ENCODE measurements around the gene MYH14. TPM values are rescaled to one million over a fixed set of nuclear protein-coding genes. Genes with fewer than 3 reads are reported as not detected.

Gene MYH14
- total and polyA plus RNA-seq, 2 of the 13 experiments (the other 11 are each of a cell fraction or from before 2014, with no cell fraction given) = 5.5 to 5.8 TPM

DNA sequence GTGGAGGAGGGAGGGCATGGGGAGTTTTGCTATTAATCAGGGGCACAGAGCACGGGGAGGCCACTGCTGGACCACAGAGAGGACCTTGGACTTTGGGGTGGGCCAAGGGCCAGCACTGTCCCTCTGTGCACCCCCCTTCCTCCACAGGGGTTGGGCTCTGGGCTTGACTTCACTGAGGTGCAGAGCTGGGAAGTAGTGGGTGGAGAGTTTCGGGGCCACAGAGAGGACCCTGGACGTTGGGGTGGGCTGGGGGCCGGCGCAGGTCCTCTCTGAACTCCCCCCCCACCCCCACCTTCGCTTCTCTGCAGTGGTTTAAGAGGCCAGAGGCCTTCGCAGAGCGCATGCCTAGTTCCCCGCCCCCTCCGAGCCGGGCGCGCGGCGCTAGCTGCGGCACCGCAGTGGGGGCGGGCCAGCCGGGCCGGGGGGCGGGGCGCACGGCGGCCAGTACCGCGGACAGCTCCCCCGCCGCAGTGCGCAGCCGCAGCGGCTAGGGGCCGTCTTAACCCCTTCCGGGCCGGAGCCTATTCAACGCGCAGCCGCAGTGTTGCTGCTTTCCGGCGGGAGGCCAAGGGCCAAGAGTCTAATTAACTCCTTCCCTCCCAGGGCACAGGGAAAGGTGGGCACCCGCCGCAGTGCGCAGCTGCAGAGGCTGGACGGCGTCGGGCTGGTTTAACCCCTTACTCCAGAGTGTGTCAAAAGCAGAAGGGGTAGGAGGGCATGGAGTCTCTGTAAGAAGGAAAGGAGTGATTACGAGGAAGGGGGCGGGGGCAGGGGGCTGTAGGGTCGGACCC, 122.1 kb downstream of the MYH14 start (continued):
- TF ChIP-seq, protein P1, sequence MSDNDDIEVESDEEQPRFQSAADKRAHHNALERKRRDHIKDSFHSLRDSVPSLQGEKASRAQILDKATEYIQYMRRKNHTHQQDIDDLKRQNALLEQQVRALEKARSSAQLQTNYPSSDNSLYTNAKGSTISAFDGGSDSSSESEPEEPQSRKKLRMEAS (IDR thresholded peaks at IDR 0.05) = peak; percentile 68; the same call in 1 of the 2 replicates
- peak; percentile 45; the same call in 1 of the 2 replicates for TF ChIP-seq NCOR1 (IDR thresholded peaks at IDR 0.05; ENCODE audit: borderline replicate concordance, low read length)
- TF ChIP-seq, protein P2, sequence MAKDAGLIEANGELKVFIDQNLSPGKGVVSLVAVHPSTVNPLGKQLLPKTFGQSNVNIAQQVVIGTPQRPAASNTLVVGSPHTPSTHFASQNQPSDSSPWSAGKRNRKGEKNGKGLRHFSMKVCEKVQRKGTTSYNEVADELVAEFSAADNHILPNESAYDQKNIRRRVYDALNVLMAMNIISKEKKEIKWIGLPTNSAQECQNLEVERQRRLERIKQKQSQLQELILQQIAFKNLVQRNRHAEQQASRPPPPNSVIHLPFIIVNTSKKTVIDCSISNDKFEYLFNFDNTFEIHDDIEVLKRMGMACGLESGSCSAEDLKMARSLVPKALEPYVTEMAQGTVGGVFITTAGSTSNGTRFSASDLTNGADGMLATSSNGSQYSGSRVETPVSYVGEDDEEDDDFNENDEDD (CRISPR knock-in tag; IDR thresholded peaks at IDR 0.05; ENCODE audit: borderline replicate concordance) = 0 out of 2 replicates have a peak, but pooled peaks have one; percentile 26
- TF ChIP-seq ZNF776 (CRISPR knock-in tag; IDR thresholded peaks at IDR 0.05) = peak; percentile 89
- TF ChIP-seq MED13 (CRISPR knock-in tag; IDR thresholded peaks at IDR 0.05) = 0 out of 2 replicates have a peak, but pooled peaks have one; percentile 54
- peak; percentile 43; the same call in 1 of the 2 replicates for TF ChIP-seq ZFY (CRISPR knock-in tag; IDR thresholded peaks at IDR 0.05)
- 0 out of 2 replicates have a peak, but pooled peaks have one; percentile 5 for TF ChIP-seq BCL6 (CRISPR knock-in tag; IDR thresholded peaks at IDR 0.05)
- peak; percentile 77 for TF ChIP-seq ZNF296 (CRISPR knock-in tag; conservative IDR thresholded peaks at IDR 0.05)
- TF ChIP-seq ZNF589 (CRISPR knock-in tag; conservative IDR thresholded peaks at IDR 0.05) = 0 out of 2 replicates have a peak, but pooled peaks have one; percentile 62
- TF ChIP-seq, protein P3, sequence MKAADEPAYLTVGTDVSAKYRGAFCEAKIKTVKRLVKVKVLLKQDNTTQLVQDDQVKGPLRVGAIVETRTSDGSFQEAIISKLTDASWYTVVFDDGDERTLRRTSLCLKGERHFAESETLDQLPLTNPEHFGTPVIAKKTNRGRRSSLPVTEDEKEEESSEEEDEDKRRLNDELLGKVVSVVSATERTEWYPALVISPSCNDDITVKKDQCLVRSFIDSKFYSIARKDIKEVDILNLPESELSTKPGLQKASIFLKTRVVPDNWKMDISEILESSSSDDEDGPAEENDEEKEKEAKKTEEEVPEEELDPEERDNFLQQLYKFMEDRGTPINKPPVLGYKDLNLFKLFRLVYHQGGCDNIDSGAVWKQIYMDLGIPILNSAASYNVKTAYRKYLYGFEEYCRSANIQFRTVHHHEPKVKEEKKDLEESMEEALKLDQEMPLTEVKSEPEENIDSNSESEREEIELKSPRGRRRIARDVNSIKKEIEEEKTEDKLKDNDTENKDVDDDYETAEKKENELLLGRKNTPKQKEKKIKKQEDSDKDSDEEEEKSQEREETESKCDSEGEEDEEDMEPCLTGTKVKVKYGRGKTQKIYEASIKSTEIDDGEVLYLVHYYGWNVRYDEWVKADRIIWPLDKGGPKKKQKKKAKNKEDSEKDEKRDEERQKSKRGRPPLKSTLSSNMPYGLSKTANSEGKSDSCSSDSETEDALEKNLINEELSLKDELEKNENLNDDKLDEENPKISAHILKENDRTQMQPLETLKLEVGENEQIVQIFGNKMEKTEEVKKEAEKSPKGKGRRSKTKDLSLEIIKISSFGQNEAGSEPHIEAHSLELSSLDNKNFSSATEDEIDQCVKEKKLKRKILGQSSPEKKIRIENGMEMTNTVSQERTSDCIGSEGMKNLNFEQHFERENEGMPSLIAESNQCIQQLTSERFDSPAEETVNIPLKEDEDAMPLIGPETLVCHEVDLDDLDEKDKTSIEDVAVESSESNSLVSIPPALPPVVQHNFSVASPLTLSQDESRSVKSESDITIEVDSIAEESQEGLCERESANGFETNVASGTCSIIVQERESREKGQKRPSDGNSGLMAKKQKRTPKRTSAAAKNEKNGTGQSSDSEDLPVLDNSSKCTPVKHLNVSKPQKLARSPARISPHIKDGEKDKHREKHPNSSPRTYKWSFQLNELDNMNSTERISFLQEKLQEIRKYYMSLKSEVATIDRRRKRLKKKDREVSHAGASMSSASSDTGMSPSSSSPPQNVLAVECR (CRISPR knock-in tag; IDR thresholded peaks at IDR 0.05; ENCODE audit: borderline replicate concordance) = peak; percentile 78
- TF ChIP-seq, protein P4, sequence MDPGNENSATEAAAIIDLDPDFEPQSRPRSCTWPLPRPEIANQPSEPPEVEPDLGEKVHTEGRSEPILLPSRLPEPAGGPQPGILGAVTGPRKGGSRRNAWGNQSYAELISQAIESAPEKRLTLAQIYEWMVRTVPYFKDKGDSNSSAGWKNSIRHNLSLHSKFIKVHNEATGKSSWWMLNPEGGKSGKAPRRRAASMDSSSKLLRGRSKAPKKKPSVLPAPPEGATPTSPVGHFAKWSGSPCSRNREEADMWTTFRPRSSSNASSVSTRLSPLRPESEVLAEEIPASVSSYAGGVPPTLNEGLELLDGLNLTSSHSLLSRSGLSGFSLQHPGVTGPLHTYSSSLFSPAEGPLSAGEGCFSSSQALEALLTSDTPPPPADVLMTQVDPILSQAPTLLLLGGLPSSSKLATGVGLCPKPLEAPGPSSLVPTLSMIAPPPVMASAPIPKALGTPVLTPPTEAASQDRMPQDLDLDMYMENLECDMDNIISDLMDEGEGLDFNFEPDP (CRISPR knock-in tag; conservative IDR thresholded peaks at IDR 0.05) = no peak
- TF ChIP-seq JUND (CRISPR knock-in tag; IDR thresholded peaks at IDR 0.05) = 0 out of 2 replicates have a peak, but pooled peaks have one; percentile 16
- TF ChIP-seq, protein P5, sequence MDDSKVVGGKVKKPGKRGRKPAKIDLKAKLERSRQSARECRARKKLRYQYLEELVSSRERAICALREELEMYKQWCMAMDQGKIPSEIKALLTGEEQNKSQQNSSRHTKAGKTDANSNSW (CRISPR knock-in tag; IDR thresholded peaks at IDR 0.05; ENCODE audit: borderline replicate concordance) = no peak
- TF ChIP-seq ETV5 (CRISPR knock-in tag; IDR thresholded peaks at IDR 0.05; ENCODE audit: borderline replicate concordance) = peak; percentile 32; the same call in 1 of the 2 replicates
- peak; percentile 71 for TF ChIP-seq ZNF350 (CRISPR knock-in tag; IDR thresholded peaks at IDR 0.05; ENCODE audit: borderline replicate concordance, low read depth)
- no peak for TF ChIP-seq DPF2 (CRISPR knock-in tag; IDR thresholded peaks at IDR 0.05; ENCODE audit: borderline replicate concordance, low read depth)
- peak; percentile 87; the same call in 1 of the 2 replicates for TF ChIP-seq ZSCAN20 (CRISPR knock-in tag; IDR thresholded peaks at IDR 0.05; ENCODE audit: borderline replicate concordance)
- TF ChIP-seq SP1 (IDR thresholded peaks at IDR 0.05) = no peak
- TF ChIP-seq SP1 (CRISPR knock-in tag; IDR thresholded peaks at IDR 0.05) = peak; percentile 82
- TF ChIP-seq, protein P6, sequence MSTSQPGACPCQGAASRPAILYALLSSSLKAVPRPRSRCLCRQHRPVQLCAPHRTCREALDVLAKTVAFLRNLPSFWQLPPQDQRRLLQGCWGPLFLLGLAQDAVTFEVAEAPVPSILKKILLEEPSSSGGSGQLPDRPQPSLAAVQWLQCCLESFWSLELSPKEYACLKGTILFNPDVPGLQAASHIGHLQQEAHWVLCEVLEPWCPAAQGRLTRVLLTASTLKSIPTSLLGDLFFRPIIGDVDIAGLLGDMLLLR (CRISPR knock-in tag; IDR thresholded peaks at IDR 0.05) = peak; percentile 81; the same call in 1 of the 2 replicates
- no peak for TF ChIP-seq ZNF7 (CRISPR knock-in tag; IDR thresholded peaks at IDR 0.05)
